Posterior cingulate gyrus (tissue), 11 donors: ENCODE results near the gene FXYD2.

ENCODE experiments used
- DNase-seq, 10 donors: peaks; one replicate each; pipeline versions ENCODE4 v3.0.0 to v3.0.0-alpha.2; 2020 to 2021; ENCODE audit warnings: mixed read lengths in 3 of 10
- intact Hi-C: fragments of 100-400 bp; cut with DNase I; formaldehyde crosslinking; loops from one replicate; pipeline ENCODE4 v1.15.1; 2023

The FXYD2 gene

DNA sequence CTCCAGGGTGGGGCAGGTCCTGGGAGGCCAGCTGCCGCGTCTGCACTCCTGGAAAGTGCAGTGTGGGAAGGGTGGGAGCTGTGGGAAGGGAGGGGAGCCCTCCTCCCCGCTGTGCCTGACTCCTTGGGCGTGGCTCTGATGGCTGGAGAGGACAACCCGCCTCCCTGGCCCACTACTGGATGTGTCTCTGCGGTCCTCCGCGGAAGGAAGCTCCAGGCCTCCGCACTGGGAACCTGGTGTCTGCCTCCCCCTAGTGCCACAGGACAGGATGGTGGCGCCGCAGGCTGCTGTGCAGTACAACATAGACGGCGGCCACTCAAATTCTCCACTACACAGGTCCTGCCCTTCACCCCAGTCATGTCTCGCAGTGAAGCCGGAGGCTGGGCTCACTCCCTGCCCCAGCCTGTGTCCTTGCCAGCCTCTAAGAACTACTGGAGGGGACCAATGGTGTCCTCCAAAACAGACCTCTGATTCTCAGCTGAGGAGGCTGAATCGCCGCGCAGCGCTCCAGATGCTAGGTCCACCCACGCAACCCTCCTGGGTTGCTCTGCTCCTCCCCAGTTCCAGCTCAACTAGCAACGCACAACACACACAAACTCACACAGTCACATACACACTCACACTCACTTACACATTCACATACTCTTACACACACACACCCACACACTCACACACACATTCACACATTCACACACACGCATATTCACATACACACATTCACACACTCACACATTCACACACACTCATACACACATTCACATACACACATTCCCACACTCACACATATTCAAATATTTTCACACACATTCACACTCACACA is 15.1 kb downstream of the FXYD2 start:
- peak; percentile 79 to 98 (median 90) for DNase-seq
- intact Hi-C loops: loop anchor here (2.0 to 5.0 kb wide), 2 partner anchors 367 to 383 kb away; no protein-coding TSS in a partner anchor

DNA sequence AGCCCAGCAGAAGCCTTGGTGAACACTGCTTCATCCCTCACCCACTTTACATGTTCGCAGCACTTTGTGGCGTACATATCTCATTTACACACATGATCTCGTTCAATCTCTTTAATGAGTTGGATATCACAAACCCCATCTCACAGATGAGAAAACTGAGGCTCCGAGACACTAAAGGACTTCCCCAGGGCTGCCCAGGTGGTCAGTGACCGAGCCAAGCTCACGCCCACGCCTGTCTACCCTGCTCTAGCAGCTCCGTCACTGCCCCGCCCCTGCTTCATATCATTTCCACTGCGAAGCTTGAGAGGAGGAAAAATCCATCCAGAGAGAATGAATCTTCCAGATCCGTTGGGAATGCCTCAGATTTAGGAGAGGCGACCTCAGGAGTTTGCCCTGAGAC is 15.8 kb downstream of the FXYD2 start:
- peak in 2 of 10 donors; percentile 78 to 83 for DNase-seq
- intact Hi-C loops: loop anchor here (2.0 to 5.0 kb wide), 2 partner anchors 366 to 382 kb away; no protein-coding TSS in a partner anchor

DNA sequence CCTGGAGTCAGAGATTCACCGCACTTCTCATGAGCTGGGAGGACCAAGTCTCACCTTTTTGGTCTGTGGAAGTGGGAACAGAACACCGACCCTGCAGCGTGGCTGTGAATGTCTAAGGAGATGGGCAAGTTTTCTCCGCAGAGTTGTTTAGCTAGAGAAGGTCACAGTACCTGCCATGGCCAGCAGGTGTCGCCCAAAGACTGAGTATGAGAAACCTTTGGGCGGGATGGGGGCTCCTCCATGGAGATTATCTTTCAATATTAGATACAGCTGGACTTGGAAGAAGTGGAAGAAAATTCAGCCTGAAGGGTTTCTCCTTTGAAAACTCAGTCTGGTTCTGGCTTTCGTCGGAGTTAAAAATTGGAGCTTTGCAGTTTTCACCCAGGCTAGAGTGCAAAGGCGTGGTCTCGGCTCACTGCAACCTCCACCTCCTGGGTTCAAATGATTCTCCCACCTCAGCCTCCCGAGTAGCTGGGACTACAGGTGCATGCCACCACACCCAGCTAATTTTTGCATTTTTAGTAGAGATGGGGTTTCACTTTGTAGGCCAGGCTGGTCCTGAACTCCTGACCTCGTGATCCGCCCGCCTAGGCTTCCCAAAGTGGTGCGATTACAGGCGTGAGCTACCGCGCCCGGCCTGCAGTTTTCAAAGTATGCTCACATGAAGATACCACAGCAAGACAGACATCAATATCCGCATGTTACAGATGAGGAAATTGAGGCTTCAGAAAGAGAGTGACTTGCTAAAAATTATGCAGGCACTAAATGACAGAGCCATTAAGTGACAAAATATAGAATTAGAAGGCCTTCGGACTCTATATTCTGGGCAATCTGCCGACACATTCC is 16.8 kb downstream of the FXYD2 start:
- peak; percentile 63 to 96 (median 86) for DNase-seq
- intact Hi-C loops: loop anchor here (1.0 to 5.0 kb wide), 3 partner anchors 246 to 381 kb away; no protein-coding TSS in a partner anchor

DNA sequence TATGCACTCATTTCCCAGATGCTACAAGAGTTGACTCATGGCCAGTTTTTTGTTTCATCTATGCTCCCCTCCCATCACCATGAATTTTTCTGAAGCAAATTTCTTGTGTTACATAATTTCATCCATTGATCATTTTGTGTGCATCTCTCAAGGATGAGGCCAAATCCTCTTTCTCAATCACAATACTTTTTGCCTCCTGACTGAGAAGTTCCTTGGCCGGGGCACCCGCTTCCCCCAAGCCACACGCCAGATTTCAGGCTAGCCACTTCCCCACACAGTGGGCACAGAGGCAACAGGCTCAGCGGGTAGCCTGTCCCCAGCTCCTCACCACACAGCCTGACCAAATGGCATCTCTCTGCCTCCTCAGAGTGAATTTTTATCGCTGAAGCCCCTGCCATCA is 17.7 kb downstream of the FXYD2 start:
- intact Hi-C loops: loop anchor here (1.0 to 5.0 kb wide), 2 partner anchors 246 to 365 kb away; no protein-coding TSS in a partner anchor
- peak in 1 of 10 donors; percentile 77 for DNase-seq

DNA sequence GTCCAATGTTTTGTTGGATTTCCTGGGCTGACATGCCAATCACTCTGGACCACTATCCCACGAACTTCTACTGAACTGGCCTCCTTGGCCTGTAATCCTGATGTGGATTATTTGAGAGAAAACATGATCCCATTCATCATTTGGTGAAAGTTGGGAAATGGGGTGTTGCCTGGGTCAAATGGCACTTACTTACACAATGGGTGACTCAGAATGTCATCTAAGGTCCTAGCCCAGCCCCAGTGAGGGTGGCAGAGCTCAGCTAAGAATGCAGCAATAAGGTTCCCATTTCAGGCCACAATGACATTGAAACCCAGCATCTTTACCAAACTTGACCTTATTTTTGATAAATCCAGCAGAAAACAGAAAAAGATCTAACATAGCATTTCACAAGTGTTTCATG is 19.5 kb downstream of the FXYD2 start:
- no peak for DNase-seq

DNA sequence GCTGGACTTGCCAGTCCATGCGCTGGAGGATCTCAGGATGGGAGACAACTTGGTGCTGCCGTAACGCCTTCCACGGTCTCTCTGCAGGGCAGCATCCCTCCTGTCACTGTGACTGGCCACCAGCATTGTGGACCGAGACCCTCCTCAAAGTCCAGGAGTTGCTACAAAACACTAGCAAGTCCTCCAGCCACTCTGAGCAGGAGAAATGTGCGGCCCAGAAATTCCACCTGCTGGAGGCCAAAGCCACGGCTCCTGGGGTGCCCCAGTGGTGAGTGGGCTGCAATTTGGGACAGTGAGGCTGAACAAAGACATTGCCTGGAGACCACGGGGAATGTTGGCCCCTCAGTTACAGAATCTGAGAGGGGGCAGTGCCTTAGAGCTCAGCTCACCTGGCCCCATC is 20.6 kb downstream of the FXYD2 start:
- peak in 1 of 10 donors; percentile 57 for DNase-seq

More for the DNA sequence above, 19.5 kb downstream of the FXYD2 start:
- intact Hi-C loops: loop anchor here (5.0 kb wide), 1 partner anchor 363 kb away; no protein-coding TSS in a partner anchor

DNA sequence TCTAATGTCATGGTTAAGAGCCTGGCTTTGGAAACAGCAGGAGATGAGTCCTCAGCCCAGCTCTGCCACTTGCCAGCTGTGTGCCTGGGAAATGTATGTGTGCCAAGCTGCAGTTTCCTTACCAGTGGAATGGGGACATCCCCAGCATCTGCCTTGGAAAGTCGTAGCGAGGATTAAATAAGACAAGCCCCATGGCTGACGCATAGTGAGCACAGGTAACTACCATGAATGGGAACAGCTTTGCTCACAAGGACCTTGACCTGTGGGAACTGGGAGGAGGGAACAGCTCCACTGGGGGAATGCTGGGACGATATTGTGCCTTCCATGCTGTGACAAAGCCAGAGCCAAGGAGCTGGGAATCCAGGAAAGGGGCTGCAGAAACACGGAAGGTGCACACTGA is 24.9 kb downstream of the FXYD2 start:
- intact Hi-C loops: loop anchor here (5.0 to 10.0 kb wide), 2 partner anchors 65 to 132 kb away; no protein-coding TSS in a partner anchor
- peak in 1 of 10 donors; percentile 83 for DNase-seq

More for the DNA sequence above, 20.6 kb downstream of the FXYD2 start:
- intact Hi-C loops: no loop called here

DNA sequence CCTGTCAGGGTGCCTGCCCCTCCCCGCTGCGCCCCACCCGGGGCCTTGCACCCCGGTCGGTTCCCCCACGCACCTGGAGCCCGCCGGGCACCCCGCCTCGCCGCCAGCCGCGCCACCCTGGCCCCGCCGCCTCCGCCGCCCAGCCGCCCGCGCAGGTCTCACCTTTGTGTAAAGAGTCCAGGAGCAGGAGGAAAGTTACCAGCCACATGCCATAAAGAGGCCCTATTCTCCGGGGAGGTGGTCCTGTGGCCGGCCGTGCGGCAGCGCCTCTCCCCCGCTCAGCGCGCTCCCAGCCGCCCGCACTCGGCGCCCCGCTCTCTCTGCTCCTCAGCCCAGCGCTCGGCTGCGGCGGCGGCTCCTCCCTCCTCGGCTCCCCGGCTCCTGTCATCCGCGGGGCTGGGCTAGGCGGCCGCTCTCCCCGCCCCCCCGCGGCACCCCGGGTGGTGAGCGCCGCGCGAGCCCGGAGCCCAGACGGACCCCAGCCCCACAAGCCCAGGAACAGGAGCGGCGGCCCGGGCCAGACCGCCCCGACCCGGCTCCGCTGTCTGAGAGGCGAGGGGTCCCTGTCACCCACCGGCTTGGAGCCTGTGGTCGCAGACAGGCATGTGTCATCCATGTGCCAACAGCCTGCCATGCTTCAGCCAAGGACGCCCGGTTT is 27.5 kb downstream of the FXYD2 start, which contains the start of gene DSCAML1:
DSCAML1 (minus strand) TSS at position 345 of the 658 bp plus-strand sequence; CDS start at position 208, 137 bp downstream.
- intact Hi-C loops: loop anchor here (5.0 to 10.0 kb wide), 2 partner anchors 62 to 130 kb away; no protein-coding TSS in a partner anchor
- DNase-seq: peak; percentile 64 to 96 (median 76)

DNA sequence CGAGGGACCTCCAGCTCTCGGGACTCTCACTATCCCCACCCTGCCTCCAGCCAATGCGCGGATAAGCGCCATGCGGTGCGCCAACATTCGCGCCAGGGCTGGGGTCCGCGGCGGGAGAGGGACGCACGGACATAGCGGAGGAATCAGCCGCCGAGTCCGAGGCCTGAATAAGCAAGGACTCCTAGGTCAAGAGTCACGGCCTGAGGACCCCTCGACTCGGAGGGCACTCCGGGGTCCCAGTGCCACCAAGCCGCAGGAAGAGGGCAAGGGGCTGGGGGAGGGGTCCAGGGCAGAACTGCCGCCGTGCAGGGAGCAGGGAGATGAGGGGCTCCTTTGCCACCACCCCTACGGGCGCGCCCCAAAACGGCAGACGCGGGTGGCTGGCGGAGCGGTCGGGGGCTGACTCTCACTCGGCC is 28.1 kb downstream of the FXYD2 start:
- intact Hi-C loops: loop anchor here (5.0 to 10.0 kb wide), 2 partner anchors 62 to 129 kb away; no protein-coding TSS in a partner anchor
- peak in 1 of 10 donors; percentile 86 for DNase-seq

DNA sequence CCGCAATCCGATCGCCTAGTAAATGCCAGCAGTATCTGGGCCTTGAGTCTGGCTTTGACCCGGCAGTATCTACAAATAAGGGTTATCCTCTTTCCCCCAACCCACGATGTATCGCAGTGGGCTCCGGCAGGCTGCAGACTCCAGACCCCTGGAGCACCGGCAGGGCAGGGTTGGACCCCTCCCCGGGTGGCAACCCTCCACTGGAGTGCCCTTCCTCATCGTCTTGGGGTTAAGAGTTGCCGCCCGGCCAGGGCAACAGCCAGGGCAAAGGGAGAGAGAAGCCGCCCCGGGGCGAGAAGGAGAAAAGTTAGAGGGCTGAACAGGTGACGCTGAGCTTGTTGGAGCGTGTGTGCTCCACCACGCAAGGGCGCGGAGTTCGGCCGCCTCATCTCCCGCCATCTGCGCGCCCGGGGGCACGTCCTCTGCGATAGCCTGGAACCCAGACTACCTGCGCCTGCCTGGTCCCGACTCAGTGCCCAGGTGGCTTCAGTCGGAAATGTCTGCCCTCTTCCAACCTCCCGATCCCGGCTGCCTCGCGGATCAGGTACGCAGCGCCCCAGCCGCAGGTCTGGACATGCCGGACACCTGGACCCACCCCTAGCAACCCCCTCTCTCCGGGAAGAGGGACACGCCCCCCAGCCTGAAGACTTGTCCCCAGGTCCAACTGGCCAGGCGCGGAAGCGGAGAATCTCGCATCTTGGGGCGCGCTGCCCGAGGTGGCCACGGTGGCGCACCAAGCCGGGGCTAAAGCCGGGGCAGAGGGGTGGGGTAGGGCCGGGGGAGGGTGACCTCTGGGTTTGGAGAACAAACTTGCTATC is 28.7 kb downstream of the FXYD2 start:
- DNase-seq: peak in 3 of 10 donors; percentile 43 to 87 (median 86)
- intact Hi-C loops: loop anchor here (5.0 to 10.0 kb wide), 2 partner anchors 61 to 129 kb away; no protein-coding TSS in a partner anchor

DNA sequence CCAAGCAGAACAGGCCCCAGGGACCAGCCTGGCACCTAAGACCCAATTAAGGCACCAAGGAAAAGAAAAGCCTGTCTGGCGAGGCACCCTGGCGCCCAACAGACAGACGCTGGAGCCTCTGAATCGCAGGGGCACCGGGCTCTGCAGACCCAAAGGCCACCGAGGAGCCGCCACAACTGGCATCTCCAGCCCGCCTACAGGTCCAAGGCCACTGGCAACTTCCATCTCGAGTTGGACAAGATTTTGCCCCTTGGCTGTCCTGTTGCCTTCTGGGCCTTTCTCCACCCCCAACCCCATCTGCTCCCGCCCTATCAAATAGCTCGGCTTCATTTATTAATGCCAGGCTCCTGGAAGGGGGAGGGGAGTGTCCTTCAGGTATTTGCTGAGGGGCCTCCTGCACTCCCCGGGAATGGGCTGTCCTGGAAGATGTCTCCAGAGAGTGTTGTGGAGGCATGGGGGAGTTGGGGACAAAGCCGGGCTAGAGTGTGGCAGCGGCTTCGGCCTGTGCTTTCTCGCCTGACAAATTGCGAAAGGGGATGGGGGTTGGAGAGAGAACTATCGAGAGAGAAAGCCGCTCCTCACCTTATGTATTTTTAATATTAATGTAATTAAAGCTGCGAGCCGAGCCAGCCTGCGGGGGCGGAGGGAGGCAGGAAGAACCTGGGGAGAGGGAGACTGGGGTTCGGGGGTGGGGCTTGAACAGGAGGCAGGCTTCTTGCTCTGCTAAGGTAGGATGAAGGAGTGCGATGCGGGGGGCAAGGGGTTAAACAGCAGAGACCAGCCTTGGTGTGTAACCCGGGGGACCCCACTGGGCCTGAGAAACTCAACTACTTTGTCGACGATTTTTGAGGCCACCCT is 29.5 kb downstream of the FXYD2 start:
- intact Hi-C loops: loop anchor here (5.0 to 10.0 kb wide), 2 partner anchors 60 to 128 kb away; no protein-coding TSS in a partner anchor
- peak in 2 of 10 donors; percentile 47 to 90 for DNase-seq

DNA sequence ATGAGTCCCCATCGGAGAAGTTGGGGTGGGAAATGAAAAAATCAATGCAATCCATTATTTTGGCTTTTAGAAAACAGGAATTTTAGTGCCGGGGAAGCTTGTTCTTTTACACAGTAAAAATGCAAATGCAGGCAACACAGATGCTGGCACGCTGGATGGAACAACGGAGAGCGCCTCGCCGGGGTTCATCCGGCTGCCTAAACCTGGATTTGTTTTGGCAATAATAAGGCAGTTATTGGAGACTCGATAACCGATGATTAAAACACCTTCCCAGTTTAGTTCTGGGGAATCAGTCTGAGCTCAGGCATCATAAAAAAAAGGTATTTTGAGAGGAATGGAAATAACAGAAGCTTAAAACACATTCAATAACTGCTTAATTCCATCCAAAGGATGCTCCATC is 30.4 kb downstream of the FXYD2 start:
- intact Hi-C loops: loop anchor here (10.0 kb wide), 1 partner anchor 59 kb away; no protein-coding TSS in a partner anchor
- DNase-seq: peak in 5 of 10 donors; percentile 54 to 92 (median 67)

DNA sequence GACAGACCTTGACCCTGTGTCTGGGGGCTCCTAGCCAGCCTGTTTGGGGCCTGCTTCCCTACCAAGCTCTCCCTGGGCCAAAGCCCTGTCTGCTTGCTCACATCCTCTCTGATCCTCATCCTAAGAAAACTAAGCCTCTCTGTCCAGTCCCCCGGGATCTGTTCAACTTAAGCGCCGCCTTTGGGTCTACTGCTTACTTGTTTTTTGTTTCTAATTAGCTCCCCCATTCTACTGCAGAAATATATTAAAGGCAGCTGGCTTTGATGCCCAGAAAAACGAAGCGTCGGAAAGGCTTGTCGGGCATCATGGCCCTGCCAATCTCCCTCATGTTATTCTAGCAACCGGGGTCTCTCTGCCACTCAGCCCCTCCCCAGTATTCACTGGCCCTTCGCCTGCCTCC is 31.0 kb downstream of the FXYD2 start:
- intact Hi-C loops: loop anchor here (10.0 kb wide), 1 partner anchor 59 kb away; no protein-coding TSS in a partner anchor
- DNase-seq: peak in 1 of 10 donors; percentile 83

DNA sequence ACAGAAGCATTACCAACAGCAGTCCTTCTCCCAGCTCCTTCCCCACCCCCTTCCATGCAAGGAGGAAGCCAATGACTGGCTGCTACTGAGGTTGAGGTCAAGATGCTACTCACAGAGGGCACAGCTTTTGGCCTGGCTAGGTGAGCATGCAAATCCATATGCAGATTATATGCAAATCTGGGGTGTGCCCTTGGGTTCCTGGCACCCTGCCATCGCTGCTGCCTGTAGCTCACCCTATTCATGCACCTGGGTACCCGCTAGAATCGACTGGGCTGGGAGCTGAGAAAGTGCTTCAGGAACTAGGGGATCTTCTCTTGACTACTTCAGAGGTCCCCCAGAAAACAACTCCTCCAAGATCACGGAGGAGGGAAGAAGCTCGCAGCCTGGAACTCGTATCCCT is 31.6 kb downstream of the FXYD2 start:
- intact Hi-C loops: loop anchor here (10.0 kb wide), 1 partner anchor 58 kb away; no protein-coding TSS in a partner anchor
- peak in 1 of 10 donors; percentile 87 for DNase-seq

DNA sequence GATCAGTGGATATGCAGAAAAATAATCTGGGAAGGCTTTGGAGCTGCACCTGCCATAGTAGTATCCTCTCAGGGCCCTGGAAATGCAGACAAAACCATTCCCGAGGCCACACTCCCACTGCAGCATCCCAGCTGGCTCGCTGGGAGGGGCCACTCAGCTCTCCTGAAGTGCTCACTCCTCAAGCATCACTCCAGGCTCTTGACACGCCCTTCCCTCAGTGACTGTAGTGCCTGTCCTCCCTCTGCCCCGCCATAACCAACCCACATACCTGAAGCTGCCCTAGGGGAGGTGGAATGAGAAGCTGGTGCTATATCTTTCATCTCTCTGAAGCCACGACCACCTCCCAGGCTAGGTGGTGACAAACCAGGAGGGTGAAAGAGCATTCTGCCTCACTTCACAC is 32.3 kb downstream of the FXYD2 start:
- no peak for DNase-seq
- intact Hi-C loops: loop anchor here (10.0 kb wide), 1 partner anchor 57 kb away; no protein-coding TSS in a partner anchor

DNA sequence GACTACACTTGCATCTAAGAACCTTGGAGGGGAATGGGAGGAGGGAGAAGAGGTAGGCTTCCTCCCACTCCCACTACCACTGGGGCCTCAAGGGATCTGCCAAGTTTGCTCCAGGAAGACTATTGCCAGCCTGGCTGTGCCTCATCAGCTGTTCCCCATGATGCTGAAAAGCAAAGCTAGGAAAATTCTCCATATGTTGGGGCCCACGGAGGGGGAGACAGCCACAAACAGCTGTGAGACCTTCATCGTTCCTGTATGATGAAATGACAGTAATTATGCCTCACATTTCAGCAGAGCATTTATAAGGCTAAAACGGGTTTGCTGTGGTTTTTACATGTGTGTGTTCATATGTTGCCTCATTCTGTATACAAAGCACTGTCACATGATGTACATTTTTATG is 34.3 kb downstream of the FXYD2 start:
- intact Hi-C loops: loop anchor here (10.0 kb wide), 1 partner anchor 55 kb away; no protein-coding TSS in a partner anchor
- DNase-seq: no peak

DNA sequence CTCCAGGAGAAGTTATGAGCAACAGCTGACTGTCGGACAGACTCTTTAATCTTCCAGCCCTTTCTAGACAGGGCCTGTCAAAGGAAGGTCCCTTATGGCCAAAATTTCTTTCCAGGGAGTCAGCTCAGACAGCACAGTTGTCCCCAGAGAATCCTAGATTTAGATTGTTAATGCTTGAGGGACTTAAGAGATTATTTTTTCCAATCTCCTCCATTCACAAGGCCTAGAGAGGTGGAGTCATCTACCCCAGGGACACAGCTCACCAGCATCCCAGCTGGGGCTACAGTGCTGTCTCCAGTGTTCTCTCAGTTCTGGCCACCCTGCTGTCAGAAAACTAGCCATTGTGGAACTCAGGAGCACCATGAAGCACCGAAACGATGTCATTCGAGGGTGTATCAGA is 35.3 kb downstream of the FXYD2 start:
- DNase-seq: no peak
- intact Hi-C loops: no loop called here
